Measurements from ENCODE around the gene METTL25B. TPM values are rescaled to one million over a fixed set of nuclear protein-coding genes. Genes with fewer than 3 reads are reported as not detected.
A peak's percentile ranks its signal among the peaks of the same experiment; 100 is the strongest.

The METTL25B gene
- total RNA-seq, 1 donor from 2014 or later = 26.8 TPM

DNA sequence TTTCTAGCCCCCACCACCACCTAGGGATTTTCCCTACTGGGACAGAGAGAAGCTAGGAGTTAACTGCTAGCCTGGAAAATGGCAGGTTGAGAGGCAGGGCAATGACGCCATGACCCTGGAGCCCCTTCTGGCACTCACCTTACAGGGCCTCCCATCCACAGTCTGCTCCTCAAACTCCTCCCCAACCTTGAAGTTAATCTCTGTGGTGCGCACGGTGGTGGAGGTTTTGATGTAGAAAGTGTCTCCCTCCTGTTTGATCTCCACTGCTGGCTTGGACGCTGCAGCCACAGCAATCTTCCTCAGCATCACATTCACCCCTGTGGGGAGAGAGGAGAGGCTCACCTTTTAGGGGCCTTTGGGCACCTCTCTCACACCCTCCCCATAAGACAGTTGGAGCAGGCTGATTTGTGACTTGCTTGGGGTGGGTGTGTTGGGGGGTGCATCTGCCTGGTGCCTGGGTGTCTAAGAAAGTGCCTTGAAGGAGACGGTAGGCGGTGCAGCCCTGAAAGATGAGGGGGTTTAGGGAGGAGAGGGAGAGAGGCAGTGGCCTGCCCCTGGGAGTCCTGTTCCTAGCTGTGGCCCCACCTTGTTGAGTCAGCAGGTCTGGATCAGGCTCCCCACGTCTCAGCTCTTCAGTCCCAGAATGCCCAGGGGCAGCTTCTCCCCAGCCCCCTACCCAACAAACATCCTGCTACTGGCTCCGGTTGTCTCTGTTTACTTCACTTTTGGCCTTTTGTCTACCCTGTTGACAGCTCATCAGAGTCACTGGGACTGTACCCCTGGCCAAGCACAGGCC is 27.3 kb upstream of the METTL25B start:
- ATAC-seq = no peak
- DNase-seq (ENCODE audit: low spot score) = no peak

DNA sequence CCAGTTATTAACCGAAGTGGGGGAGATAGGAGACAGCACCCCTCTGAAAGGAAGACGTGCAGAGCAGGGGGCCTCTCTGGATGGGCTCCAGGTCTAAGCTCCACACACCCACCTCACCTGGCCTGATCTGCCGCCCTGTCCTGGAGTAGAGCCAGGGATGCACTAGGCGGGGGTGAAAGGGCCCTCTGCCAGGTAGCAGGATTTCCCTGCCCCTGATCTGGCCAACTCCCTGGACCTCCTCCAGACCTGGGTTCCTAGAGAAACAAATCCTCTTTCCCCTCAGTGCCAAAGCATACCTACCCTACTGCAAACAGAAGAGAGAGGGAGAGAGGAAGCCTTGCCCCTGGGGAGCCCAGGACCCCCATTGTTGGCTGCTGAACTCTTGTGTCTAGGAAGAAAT is 24.9 kb upstream of the METTL25B start:
- no peak for ATAC-seq

DNA sequence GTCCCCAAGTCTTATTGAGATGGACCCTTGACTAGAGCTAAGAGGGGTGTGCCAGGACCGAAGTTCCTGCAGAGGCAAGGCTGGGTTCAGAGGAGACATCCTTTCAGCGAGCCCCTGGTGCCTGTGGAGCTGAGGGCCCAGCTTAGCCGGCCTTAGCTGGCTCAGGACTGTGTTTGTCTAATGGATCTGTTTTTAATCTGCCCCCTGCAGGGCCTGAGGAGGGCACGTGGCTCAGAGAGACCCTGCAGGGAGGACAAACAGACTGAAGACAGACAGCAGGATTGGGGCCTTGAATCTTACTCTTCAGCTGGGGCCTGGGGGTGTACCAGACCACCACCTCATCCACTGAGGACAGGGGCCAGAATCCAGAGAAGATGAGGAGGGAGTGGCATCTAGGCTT is 24.5 kb upstream of the METTL25B start:
- no peak for DNase-seq (ENCODE audit: low spot score)
- ATAC-seq = no peak

More for the DNA sequence above, 24.9 kb upstream of the METTL25B start:
- no peak for DNase-seq (ENCODE audit: low spot score)

DNA sequence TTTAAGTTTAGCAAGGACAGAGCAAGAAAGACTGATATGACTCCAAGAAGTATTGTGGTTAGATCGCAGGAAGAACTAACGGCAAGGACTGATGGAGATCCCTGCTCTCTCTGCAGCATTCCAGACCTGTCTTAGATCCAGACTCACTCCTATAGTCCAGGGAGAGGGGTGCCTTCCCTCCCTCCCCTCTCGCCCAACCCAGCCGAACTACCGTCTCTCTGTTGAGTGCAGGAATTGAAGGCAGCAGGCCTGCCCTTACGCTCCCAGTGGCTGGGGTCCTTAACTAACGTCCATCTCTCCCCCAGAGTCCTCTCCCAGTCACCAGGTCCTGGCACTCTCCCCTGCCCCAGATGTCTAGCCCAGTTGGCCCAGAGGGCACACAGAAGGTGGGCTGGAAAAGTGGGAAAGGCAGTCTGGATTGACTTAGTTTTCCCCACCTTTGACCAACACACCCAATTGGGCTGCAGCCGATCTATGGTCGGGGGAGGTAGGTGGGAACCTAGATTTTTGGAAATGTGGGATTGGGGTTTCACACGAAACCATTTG is 24.0 kb upstream of the METTL25B start:
- ATAC-seq (no peak), DNase-seq (ENCODE audit: low spot score) (no peak)

DNA sequence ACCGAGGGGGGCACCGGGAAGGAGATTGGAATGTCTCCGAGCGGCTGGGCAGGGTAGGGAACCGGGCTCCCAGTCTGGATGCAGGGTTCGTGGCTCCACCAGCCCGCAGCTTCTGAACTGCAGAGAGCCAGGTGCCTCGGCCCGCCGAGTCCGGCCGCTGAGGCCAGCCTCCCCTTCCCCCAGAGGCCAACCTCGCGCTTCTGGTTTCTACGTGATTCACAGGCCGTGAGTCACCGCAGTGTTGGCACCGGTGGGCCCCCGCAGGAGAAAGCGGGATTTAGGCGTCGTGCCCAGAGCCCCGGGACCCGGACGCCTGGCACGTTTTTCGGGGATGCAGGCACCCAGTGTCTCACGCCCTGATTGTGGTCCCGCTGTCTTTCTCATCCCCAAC is 23.3 kb upstream of the METTL25B start:
- no peak for DNase-seq (ENCODE audit: low spot score)
- no peak for ATAC-seq

DNA sequence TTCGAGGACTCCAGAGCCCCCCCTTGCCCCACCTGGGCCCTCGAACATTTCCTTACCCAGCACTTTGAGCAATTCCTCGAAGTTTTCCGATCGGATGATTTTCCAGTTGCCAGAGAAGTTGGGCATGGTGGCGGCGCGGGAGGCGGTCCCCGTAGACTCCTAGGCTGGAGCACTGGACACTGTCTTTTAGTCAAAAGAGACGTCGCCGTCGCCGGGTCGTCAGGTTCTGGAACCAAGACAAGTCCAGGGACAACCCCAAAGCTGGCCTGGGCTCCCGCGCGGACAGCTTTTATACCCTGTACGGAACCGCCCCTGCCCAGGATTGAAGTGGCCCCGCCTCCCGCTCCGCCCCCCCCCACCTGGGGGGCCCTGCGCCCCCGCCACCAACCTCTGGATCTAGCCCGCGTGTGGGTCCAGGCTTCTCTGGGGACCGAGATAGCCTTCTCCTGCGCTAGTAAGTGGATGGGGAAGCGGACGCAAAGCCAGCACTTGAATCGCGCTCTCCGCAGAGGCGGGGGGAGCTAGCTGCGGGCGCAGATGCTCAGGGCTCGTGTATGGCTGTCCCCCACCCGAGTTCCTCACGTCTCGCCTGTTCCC is 22.9 kb upstream of the METTL25B start, which contains the start of gene CRABP2:
Gene CRABP2 (minus strand): TSS at position 263 of the 597 bp plus-strand sequence. CDS start 137 bp downstream, at position 126.
- ATAC-seq (no peak), DNase-seq (ENCODE audit: low spot score) (no peak)

DNA sequence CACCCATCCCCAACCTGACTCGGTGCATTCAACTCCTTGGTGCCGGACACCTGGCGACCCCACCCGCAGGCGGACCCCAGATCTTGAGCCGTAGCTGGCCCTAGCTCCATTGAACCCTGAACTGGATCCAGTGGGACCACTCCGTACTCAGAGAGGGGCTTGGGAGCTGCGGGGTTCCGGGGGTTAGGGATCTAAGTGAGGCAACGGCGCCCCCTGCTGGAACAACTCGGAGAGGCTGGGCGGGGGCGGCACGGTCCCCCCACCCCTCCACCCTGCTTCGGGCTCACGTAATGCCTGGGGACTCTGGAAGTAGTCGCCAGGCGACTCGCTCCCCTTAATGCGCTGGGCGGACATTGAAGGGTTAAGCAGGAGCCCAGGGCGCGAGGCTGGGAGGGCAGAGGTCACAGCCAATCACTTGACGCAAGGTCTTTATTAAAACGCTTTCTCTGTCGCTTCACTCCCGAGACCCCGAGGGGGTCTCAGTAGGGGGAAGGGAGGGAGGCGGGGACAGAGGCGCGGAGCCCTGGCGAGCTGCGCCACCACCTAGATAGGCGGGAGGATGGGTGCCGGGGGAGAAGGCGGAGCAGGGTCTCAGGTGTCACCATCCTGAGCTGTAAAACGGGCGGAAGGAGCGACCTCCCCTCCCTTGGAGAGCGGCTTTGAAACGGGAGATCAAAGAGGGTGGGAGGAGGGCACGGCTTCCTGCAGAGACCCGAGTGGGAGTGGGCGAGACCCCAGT is 22.2 kb upstream of the METTL25B start:
- no peak for DNase-seq (ENCODE audit: low spot score)
- peak; percentile 10 for ATAC-seq

DNA sequence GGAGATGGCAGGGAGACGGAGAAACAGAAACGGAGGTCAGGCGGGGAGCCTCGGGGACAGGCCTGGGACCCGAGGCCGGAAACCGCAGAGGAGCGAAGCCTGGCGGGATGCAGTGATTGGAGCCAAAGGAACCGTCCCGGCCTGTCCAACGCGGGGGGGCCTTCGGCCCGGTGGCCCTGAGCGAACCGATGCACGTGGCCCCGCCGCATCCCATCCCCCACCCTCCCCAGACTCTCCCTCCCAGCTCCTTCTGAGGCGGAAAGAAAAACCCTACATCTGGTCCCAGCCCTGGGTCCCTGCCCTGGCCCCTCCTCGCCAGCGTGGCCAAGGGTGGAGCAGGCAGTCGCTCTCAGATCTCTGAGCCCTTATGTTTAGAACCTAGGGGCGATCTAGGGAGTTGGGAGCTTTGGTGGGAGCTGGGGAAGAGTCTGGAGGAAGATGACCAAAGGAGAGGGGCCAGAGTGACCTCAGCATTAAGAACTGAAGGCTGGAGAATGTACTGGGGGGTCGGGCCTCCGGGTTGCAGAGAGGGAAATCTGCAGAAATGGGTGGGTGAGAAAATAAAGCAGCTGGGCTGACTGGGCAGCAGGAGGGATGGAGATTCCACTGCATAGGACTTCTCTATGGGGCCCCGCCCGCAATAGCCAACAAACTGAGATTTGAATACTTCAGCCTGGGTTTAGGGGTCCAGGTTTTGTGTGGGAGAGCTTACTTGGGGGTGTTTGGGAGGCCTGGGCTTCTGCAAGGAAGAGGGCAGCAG is 21.4 kb upstream of the METTL25B start:
- ATAC-seq (peak; percentile 39), DNase-seq (ENCODE audit: low spot score) (no peak)

DNA sequence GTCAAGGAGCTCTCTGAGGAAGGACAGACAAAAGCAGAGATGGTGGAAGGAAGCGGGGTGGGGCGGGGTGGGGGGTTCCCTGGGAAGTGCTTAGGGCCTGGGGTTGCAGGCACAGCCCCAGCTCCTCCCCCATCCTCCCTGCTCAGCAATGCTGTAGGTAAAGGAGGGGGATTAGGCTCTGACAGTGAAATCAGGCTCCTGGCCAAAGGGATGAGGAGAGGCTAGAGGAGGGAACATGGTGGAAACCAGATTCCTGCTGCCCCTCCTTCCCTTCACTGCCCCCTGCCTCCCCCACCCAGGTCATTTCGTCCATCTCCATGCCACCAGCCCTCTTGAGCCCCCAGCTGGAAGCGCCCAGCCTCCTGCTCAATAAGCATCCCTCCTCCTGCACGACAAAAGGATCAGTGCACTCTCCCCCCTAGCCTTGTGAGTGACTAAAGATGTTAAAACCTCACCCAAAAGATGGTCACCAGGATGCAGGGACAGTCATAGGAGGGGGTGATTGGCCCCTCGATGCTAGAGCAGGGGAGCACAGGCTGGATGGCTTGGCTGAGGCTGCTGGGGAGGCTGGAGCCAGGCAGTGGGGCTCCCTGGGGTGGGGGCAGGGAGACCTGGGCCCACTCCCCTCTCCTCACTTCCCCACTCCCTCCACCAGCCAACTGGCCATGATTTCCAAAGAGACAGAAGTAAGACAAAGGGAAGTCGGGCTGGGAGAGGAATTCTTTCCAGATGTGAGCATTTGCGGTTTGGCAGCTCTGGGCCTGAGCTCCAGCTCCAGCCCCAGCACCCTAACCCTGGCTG is 20.7 kb upstream of the METTL25B start:
- ATAC-seq (no peak), DNase-seq (ENCODE audit: low spot score) (no peak)

DNA sequence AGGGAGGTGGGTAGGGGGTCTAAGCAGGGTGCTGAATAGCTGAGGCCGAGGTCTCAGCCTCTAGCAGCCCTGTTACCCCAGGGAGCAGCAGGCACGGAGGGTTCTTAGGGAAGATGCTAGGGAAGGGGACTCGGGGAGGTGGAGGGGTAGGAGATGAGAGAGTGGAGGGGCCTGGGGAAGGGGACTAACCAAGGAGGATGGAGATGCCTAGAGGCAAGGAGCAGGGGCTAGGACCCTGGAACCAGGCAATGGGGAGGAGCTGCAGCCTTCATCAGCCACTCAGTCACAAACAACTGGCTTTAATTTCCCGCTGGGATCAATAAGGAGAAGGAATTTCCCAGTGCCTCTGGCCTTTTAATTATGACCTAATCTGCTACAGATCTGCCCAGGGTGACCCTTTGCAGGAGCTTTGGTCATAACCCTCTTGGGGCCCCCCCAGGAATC is 20.0 kb upstream of the METTL25B start:
- no peak for ATAC-seq
- no peak for DNase-seq (ENCODE audit: low spot score)

DNA sequence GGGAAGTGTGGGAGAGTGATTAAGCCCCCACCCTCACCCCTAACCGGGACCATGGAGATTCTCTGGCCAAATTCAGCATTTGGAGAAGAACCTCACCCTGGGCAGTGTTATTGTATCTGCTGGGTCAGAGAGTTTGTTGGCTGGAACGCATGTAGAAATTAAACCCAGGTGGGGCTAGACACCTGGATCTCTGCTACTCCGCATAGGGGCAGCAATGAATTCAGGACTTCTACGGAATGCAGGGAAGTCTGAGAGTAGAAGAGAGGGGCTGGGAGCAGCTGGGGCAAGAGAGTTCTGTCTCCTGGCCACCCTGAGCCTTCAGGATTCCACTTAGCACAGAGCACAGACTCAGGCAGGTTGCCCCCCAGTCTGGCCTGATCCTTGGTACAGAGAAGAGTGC is 19.2 kb upstream of the METTL25B start:
- no peak for ATAC-seq
- DNase-seq (ENCODE audit: low spot score) = no peak

DNA sequence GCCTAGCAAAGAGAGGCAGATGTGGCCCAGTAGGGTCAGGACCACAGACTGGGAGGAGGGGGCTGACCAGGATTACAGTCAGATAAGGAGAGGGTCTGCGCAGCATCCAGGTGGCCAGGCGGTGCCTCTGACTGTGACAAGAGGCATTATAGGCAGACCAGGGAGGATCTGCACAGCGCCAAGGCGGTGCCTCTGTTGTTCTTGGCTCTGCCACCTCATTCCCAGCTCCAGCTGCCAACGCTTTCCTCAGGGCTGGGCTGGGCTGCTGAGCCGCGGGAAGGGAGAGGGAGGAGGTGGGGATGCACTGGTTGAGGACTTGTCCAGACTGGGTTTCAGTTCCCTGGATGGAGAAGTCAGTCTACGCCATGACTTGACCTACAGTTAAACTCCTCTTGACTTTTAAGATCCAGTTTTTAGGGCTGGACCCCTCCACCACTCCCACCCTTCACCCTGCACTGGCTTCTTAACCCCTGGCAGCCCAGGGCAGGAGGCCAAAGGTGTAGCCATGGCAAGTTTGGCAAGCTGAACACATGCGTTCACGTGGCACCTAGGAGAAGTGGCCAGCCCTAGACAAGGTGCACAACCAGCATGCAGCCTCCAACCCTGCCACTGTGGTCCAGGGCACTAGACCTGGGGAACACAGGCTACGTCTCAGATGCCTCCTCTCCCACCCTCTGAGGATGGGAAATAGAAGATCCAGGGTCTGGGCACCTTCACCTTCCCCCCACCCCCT is 18.3 kb upstream of the METTL25B start:
- peak; percentile 72 for ATAC-seq
- DNase-seq (ENCODE audit: low spot score) = no peak

DNA sequence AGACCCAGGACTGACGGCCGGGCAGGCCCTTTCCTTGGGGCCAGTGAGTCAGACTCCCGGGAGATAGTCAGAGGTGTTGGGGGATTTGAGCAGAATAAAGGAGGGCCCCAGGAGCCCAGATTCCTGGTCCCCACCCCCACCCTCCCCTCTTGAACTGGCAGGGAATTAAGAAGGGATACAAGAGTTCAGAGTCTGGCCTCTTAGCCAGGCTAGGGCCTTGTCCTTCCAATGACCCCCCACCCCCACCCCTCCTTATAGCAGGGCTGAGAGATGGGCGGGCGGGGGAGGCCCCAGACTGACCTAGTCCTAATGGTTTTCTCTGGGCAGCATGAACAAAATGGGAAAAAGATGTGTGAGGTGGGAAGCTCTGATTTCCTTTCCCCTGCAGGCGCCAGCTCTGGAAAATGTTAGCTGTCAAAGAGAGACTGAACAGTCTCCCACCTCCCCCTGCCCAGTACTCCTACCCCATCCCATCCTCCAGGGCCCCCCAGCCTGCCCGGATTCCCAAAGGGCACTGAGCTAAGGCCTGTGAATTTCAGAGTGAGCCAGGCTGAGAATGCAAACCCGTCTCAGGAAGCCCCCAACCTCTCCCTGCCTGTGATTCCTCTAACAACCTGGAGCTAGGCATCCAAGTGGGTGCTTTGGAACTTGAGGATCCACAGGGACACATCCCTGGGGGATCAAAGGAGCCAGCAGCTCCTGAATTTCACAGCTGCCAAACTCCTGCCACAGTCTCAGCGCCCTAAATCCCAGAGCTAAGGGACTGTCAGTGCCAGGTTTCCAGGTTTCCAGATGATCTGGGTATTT is 17.1 kb upstream of the METTL25B start:
- DNase-seq (ENCODE audit: low spot score) (no peak), ATAC-seq (no peak)

DNA sequence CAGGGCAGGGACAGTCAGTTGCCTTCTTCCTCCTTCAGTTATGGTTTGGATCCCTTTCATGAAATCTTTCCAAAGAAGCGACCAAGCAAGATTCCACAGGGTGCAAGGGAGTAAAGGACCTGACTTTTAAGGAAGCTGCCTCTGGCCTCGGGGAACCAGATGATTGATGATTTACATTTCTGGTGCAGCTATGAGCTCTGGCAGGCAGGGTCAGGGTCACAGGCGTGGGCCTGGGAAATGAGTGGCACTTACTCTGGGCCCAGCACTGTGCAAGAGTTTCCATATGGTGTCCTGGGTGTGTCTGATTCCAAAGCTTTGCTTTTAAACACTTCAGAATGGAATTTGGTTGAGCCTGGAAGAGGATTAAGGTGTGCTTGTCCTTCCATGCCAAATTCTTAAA is 15.6 kb upstream of the METTL25B start:
- ATAC-seq = no peak
- no peak for DNase-seq (ENCODE audit: low spot score)

DNA sequence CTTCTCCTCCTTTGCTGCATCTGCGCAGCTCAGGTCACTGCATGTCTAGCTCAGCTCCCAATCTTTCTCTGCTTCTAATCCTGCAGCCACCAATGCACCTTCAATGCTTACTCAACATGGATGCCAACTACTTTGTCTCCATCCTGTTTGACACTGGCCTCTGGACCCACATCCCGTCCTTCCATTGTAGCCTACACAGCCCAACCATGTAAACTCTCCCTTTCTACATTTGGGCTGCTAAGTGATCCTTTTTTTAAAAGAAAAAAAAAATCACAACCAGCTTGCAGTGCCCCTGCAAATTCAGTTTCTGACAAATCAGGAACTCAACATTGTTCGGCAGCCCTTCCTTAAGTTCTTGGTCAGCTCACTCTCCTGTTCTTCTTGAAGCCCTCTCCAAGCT is 13.4 kb upstream of the METTL25B start:
- ATAC-seq (no peak), DNase-seq (ENCODE audit: low spot score) (no peak)

DNA sequence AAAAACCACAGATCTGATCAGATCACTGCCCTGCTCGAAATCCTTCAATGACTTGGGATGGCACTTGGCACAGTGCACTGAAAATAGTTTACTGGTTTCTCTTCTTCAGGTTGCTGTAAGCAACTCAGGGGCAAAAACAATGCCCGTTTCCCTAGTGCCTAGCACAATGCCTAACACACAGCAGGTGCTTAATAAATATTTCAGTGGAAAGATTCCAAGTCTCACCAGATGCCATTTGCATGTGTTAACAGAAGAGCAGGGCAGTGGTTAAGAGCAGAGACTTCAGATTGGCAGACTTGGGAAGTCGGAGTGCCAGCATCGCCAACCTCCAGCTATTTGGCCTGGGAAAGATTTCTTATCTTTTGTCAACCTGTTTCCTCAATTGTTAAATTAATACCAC is 10.9 kb upstream of the METTL25B start:
- no peak for DNase-seq (ENCODE audit: low spot score)
- ATAC-seq = no peak

DNA sequence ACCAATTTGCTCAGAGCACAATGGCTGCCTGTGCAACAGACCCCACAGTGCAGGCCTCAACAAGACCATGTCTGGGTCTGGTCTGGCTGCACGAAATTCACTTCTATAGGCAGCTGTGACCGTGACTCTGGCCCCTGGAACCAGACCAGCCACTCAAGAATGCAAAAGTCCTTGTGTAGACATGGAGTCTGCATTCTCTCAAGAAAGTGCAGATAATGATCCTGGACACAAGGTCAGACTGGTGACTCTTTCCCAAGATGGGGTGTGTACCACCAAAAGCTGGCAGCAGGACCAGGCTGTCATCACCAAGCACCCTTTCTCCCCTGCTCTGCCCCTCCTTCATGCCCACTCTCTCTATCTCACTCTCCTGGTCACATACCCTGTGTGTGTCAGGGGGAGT is 7.1 kb upstream of the METTL25B start:
- ATAC-seq = no peak
- DNase-seq (ENCODE audit: low spot score) = no peak

DNA sequence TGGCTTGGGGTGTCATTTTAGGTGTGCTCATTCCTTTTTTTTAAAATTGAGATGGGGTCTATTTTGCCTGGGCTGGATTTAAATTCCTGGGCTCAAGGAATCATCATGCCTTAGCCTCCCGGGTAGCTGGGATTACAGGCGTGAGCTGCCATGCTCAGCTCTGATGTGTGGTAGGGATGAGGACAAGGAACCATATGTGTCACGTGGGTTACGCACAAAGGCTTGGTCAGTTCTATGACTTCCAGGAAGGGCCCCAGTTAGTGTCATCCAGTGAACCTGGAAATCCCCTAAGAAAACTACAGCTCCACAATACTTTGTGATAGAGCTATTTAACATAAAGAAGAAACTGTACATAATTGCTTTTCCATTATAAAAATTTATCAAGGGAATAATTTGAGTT is 6.7 kb upstream of the METTL25B start:
- DNase-seq (ENCODE audit: low spot score) (no peak), ATAC-seq (no peak)

Measured in left lobe of liver (tissue), 2 donors.